Left lobe of liver (tissue), 2 donors: ENCODE data around the gene CHI3L1. TPM values are rescaled to one million over a fixed set of nuclear protein-coding genes. Genes with fewer than 3 reads are reported as not detected.
"Not testable (repeated sequence)": the region's sequence is repeated elsewhere in the genome, so short reads cannot be mapped to it uniquely, and the experiment has no call there.

Experiments
- ATAC-seq: fragments of 200-7000 bp; cut with Tn5 transposase; one replicate; pipeline ENCODE4 v1.9.1; 2020; ENCODE audit warnings: mild to moderate bottlenecking, moderate library complexity
- DNase-seq: peaks from one replicate; pipeline ENCODE4 v3.0.0-alpha.2; 2020; ENCODE audit warnings: low spot score
- total RNA-seq: library from RNA; stranded (reverse); gene quantifications from one replicate; pipeline ENCODE4 v1.2.1, GENCODE V29; 2021
- donor health status: DM: no; HTN: no; CAD: no; lungs with moderate emphysema.
- donor health status: DM: no; HTN: yes; CAD: no.

CHI3L1 gene
- 60.6 TPM for total RNA-seq

DNA sequence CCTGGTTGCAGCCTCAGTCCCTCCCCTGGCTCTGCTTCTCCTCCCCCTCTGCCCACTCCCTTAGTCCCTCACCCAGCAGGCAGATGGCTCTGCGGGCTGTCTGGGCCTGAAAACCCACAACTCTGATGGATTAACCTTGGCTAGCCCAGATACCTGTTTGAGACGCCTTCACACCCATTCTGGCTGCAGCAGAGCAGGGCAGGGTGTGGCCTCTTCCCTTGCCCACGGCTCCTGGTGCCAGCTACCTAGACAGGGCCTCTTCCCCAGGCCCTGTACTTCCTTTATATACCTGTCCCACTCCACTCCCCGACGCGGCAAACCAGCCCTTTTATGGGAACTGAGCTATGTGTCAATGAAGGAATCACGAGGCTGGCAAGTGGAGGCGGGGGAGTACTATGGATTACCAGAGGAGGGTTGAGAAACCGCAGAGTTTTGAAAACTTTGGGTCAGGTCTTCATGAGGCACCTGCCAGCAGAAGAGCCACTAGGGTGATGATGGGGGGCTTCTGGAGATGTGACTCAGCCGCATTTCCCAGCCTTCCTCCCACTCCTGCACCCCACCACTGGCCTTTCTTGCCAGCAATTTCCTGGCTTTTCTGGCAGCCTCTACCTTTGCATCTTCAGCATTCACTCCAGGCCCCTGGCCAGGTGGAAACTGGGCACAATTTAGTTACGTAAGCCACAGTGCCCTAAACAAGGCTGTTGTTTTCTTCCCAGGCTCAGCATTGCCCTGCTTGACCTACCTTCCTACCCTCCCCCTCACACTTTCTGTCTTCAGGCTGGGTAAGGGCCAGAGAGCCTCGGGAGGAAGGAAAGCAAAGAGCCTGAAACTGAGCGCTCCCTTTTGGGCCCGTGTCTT lies at the start of gene CHI3L1:
Gene CHI3L1 (minus strand): TSS at position 259 of the 858 bp plus-strand sequence. CDS start 81 bp downstream, at position 178.
- DNase-seq (peak; percentile 73), ATAC-seq (peak; percentile 79)

DNA sequence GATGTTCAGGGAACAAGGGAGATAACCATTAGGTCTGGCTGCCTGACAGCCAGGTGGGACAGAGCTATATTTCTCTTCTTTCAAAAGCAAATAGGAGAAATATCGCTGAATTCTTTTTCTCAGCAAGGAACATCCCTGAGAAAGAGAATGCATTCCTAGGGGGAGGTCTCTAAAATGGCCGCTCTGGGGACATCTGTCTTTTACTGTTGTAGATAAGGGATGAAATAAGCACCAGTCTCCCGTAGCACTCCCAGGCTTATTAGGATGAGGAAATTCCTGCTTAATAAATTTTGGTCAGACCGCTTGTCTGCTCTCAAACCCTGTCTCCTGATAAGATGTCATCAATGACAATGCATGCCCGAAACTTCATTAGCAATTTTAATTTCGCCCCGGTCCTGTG lies 48.4 kb upstream of the CHI3L1 start:
- DNase-seq, ATAC-seq: not testable (repeated sequence)

DNA sequence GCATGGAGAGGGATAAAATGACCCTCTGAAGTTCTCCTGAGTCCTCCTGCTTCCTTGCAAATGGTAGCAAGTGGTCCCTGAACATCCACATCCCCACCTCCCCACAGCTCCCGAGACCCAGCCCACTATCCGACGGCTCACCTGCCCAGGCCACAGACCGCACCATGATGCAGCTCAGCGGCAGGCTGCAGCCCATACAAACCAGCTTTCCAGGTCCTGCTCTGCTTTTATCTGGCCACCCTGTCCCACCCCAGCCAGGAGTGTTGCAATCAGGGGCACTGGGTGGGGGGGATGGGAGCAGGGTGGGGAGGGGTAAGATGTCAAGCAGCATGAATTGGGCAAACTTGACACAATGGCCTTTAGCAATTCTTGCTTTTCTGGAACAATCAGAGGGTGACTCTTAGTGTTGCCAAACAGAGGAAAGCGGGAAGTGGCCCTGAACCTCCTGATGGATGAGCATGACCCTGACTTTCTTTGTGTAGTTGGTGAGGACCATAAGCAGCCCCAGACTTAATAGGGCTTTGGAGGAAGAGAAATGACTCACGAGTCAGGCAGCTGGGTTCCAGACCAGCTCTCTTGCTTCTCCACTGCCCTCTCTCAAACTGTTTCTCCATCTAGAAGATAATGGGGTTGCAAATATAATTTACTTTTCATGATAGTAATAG lies 43.1 kb upstream of the CHI3L1 start, which contains the start of gene CHIT1:
Gene CHIT1 (minus strand): TSS at position 203 of the 665 bp plus-strand sequence. CDS start 37 bp downstream, at position 166.
- ATAC-seq (no peak), DNase-seq (no peak)

DNA sequence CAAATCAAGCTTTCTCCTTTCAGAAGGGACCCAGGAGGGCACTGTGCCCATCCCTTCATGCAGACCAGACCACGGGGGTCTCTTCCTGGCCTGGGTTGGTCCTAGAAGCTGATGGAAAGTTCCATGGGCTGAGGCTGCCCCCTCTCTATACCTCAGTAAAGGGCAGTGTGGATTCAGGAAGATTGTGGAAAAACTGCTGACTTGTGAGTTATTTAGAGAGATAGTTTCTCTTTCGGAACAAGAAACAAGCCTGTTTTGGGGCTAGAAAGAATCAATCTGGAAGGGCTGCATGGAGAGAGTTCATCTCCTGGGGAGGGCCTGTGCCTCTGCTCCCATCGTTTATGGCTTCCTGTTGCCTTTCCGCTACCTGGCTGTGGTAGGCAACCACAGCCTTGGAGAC lies 42.2 kb upstream of the CHI3L1 start:
- no peak for ATAC-seq
- DNase-seq, result no peak

DNA sequence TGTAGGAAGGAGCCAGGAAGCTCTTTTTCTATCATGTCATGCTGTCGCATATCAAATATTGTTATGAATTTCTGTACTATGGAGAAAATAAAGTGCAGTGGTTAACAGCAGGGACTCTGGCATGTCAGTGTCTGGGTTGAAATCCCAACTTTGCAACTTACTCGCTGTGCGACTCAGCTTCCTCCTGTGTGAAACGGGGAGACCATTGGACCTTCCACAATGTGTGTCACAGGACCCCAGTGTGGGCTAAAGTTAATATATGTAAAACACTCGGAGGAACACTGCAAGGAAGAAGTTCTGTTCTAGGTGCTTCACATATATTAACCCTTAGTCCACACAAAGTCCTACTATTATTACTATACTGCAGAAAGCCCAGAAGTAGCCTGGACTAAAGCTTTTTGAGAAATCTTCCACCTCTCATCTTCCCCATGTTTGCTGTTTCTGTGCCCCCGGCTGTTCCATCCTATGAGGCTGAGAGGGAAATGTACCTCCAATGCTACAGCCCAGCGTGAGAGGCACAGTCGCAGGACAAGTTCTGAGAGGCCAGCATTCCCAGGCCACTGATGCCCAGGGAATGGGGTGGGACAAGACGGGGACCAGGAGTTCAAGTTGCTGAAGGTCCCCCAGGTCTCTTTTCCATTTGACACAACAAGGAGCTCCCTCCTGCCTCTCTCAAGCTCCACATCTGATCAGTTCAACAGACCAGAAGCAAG lies 41.0 kb upstream of the CHI3L1 start:
- ATAC-seq (no peak), DNase-seq (no peak)

DNA sequence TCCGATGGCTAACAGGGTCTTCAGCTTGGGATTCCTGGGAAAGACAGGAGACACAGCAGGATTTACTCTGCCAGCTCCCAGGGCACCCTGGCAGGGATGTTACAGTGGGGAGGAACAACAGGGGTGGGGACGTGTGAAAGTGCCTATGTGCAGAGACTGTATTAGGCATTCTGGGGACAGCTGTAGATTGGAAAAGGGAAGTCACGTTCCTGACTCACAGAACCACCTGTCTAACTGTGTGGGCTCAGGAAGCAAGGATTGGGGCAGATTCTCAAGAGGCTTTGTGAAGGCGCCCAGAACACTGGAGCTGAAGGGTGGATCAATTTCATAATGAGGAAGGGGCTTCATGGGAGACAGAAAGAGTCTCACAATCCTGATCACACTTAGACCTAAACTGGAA lies 38.6 kb upstream of the CHI3L1 start:
- DNase-seq (no peak), ATAC-seq (no peak)

DNA sequence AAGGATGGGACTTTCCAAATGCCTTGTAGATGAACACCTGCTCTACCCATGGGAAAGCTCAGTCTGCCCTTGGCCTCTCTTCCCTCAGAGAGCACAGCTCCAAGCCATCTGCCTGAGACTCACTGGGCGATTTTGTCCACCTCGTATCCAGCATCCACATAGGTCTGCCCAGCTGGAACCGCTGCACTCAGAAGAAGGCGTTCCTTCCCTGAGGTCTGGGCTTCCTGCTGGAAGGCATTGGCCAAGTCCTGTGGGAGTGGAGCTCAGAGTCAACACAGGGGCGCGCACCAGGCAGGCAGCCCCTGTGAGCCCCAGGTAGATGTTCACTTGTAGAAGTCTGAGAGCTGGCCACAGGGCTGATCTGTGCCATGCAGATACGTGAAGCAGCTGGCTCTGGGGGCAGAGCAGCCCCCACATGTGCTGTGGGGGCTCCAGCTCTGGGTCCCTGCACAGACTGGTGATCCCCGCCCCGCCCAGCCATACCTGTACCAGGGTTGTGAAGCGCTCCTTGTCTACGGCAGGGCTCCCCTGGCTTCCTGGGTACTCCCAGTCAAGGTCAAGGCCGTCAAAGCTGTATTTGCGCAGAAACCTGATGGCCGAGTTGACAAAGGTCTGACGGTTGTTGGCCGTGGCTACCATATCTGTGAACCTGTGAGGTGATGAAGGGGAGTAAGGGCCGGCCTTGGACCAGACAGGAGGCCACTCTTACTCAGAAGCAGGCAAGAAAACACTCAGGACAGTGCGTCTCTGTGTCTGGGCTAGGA lies 36.7 kb upstream of the CHI3L1 start:
- DNase-seq, result peak; percentile 38

DNA sequence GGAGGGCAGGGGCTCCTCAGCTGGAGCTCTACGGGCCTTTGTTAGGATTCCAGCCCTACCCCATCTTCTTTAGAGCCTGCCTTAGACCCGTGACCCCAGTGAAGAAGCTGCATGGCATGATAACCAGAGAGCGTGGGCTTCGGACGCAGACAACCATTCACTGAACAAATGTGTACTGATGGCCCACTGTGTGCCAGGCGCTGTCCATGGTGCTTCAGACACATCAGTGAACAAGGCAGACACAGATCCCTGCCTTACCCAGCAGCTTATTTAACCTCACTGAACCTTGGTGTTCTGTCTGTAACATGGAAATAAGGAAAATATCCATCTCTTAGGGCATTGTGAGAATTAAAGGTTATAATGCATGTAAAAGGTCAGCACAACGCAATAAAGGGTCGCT lies 33.4 kb upstream of the CHI3L1 start:
- ATAC-seq, result no peak

More for the DNA sequence above, 36.7 kb upstream of the CHI3L1 start:
- no peak for ATAC-seq

DNA sequence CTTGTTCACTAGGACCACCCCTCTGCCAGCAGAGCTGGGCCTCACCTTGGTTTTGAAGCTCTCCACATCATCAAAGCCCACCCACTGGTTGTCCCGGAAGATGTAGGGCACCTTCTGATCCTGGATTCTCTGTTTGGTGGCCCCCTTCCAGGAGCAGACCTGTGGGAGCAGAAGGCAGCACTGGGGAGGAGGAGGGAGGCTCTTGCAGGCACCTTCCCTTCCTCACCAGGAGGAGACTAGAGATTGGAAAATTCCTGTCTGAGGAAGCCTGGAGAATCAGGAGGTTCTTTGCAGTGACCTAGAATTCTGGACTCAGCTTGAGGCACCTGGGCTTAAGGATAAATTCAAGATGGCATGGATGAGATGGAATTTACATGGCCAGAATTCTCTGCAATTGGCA lies 32.7 kb upstream of the CHI3L1 start:
- DNase-seq (peak; percentile 26), ATAC-seq (no peak)

More for the DNA sequence above, 33.4 kb upstream of the CHI3L1 start:
- peak; percentile 27 for DNase-seq

DNA sequence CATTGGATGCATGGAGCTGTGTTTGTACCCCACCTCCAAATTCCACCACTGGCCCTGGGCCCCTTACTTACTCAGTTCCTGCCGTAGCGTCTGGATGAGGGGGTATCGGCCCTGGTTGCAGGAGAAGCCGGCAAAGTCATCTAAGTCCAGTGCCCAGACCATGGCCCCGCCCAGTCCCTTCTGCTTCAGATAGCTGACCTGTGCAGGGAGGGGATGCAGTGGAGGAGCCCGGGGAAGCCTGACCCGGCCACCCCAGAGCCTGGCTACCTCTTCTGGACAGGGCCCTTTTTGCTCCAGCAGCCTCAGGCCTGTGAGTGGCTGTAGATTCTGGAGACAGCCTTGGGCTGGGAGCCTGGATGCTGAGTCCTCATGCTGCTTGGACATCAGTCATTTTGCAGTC lies 31.2 kb upstream of the CHI3L1 start:
- DNase-seq (no peak), ATAC-seq (no peak)

DNA sequence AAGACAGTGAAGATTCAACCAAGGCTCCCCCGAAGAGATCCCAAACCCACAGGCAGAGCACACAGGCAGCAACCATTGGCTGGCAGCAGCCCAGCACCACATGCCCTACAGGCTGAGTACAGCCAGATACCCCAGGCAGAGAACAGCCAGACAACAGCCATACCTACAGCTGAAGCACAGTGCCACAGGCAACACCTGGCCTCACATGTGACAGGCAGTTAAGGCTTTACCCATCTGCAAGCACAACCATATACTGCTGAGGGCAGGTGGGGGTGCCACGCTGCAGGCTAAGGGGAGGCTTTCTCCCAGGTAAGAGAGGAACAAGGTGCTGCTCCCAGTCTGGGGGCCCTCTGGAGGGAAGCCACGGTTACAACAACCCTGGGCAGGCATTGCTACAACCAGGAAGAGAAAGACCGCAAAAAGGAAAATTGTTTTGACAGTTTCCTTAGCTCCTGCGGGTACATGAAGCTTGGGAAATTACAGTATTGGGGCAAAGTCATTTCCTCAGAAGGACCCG lies 30.7 kb upstream of the CHI3L1 start:
- no peak for DNase-seq

DNA sequence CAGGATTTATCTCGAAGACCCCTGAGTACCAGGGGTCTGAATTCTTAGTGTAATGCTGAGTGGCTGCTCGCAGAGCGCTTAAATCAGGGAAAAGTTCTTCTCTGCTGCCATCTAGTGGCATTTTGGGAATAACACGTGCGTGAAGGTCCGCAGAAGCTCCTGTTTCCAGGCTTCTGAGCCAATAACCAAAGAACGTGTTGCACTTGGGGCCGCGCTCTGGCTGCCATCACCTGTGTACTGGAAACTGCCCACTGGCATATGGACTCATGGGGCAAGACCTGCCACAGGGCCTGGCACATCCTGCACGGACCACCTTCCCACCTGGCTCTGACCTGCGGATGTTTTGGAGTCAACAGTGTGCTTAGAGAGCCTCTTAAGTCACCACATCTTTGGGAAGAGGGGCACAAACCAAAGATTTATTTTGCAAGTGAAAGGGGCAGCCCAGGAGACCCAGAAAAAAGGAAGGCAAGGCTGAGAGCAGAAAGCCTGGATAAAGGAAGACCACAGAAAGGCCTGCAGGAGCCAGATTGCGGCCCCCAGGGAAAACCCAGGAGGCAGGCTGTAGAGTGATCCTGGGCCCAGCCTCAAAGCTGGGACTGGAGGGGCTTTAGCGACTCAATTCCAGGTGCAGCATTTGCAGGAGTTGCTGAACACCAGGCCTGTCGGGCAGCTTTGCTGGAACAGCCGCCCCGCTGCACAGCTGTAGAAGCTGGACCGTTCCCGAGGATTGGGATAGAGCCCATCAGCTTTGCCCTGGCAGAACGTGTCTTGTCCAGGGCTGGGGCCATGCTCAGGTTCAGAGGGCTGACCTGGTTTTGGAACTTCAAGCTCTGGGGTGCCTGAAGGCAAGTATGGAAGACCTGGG lies 30.0 kb upstream of the CHI3L1 start:
- ATAC-seq (peak; percentile 91), DNase-seq (peak; percentile 62)

More for the DNA sequence above, 30.7 kb upstream of the CHI3L1 start:
- ATAC-seq, result no peak

DNA sequence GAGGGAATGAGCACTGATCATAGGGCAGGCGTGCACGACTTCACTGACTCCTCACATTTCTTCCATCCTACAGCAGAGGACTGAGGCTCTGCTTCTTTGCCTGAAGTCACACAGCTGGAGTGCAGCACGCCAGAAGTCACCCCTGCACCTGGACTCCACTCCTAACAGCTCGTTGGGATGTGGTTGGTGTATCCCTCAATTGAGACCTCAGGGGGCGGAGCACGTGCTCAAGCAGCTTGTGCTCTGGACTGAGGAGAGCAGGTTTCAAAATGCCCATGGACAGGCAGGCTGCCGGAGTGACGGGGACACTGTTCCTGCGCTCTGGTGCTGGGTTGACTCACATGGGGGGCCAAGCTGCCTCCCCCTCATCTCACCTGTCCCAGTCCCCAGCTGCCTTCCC lies 29.1 kb upstream of the CHI3L1 start:
- DNase-seq (no peak), ATAC-seq (no peak)

DNA sequence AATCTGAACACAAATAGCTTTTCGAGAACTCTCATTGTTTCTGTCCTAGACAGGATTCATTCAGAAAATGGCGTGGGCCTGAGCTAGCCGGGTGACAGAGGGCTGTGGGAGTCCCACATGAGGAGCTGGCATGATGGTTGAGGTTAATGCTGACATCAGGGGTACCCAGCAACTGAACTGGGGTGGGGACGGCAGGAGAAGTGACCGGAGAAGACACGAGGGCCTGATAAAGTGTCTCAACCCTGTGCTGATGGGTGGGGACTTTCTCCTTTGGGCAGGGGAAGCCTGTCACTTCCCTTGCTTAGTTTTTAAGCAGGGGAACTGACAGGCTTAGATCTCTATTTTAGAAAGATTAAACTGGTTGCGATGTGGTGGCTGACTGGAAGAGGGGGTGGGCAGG lies 28.4 kb upstream of the CHI3L1 start:
- ATAC-seq, result no peak
- DNase-seq, result no peak

DNA sequence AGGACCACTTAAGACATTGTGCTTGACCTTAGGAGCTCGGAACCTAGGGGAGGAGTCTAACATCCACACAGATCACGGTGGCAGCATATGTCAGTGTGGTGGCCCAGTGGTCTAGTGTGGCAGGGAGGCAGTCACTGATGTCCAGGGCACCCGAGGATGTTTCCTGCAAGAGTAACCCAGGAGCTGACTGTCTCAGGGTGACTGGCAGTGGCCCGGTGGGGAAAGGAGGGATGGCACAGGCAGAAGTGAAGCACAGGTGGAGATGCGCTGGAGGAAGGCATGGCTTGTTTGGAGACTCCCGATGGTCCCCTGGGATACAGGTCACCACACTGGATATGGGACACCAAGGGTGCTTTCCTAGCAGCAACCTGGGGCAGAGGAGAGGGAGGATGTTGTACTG lies 26.6 kb upstream of the CHI3L1 start:
- DNase-seq (no peak), ATAC-seq (no peak)

DNA sequence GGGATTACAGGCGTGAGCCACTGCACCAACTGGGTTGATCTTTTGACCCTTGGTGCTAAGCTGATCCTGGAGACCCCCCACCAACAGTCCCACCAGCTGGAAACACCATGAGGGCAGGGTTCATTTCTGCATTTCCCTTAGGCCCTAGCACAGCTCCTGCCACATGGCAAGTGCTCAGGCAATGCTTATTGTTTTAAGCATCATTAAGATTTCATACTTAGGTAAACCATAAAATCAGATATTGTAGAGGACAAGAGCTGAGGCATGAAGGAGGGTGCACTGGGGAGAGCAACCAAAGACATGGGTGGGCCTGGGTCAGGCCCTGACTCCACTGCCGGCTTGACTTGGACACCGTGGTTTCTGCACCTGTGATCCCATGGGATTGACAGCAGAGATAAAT lies 25.3 kb upstream of the CHI3L1 start:
- ATAC-seq, result no peak
- no peak for DNase-seq

DNA sequence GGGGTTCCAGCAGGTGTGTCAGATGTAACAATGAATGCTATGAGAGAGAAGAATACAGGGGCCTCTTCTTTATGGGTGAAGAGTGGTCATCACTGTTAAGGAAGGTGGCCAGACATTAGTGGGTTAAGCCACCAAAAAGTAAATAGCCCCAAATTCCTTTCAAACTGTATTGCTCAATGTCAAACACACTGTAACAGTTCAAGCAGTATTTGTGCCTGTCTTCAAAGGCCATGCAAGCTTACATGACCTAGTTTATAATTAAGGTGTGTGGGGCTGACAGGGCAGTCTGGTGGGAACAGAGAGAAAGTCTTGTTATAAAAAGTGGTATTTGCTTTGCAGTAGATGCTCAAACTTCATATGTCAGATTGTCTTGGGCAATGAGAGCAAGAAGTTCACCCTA lies 24.5 kb upstream of the CHI3L1 start:
- DNase-seq, result no peak
- peak; percentile 71 for ATAC-seq

DNA sequence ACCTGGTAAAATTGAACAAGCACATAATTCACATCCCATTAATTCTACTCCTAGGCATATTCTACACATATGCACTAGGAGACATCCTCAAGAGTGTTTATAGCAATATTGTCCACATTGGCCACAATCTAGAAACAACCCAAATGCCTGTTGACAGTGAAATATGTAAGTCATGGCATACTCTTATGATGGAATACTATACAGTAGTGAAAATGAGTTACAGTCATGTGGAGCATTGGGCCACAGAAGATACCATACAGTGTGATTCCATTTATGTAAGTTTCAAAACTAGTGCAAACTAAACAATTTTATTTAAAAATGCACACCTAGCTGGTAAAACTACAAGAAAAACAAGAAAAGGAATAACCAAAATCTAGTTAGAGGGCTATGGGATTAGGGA lies 23.8 kb upstream of the CHI3L1 start:
- DNase-seq (no peak), ATAC-seq (no peak)

DNA sequence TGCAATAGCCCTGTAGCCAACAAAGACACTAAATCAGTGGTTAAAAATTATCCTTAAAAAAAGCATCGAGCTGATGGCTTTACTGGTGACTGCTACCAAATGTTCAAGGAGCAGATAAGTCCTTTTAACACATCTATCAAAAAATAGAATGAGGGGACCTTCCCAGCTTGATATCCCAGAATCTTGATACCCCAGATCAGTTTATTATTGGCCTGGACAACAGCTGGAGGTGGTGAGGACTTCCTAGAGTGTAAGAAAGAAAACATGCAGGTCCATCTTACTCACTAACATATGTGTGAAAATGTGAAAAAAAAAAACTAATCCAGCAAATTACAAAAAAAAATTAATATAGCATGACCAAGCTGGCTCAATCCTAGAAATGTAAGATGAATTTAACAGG lies 21.7 kb upstream of the CHI3L1 start:
- DNase-seq (no peak), ATAC-seq (no peak)

DNA sequence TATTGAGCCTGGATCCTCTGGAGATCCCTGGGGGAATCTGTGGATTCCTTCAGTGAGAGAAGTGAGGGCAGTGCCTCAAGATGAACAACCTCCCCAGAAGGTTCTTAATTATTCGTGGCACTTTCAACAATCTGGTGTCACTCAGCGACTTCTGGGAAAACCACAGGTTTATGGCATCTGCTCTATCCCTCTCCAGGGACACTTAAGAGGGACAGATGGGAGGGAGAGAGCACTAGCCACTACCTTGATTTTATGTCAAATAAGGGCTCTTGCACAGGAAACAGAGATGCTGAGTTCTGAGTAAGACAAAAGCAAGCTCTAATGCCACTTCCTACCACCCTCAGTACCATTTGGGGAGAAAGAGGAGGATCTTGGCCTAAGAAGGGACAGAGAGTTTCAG lies 21.2 kb upstream of the CHI3L1 start:
- ATAC-seq, result no peak
- no peak for DNase-seq
